MM.1S (cell line): ENCODE results near the gene SLC38A3.

Experiments
- DNase-seq: peaks from one replicate; pipeline ENCODE4 v3.0.0-alpha.2; 2015
- H2AFZ ChIP-seq: fragments of 300-600 bp; sonication (generic); 2 replicates; pipeline ENCODE4 v1.6.0; 2016; ENCODE audit warnings: antibody characterized with exemption, low read length
- H3F3A ChIP-seq: fragments of 300-600 bp; sonication (generic); 2 replicates; pipeline ENCODE4 v1.6.1; 2016; ENCODE audit warnings: mild to moderate bottlenecking, antibody characterized with exemption, low read length, moderate library complexity, mixed read lengths; ENCODE audit not compliant: insufficient read depth
- H3K27ac ChIP-seq: fragments of 300-600 bp; sonication (generic); 2 replicates; pipeline ENCODE4 v1.5.1; 2016; ENCODE audit warnings: mild to moderate bottlenecking, low read length
- H3K27me3 ChIP-seq: fragments of 300-600 bp; sonication (generic); replicated peaks from 2 replicates; pipeline ENCODE4 v1.6.0; 2016; ENCODE audit warnings: low read length; ENCODE audit not compliant: insufficient read depth
- H3K36me3 ChIP-seq: fragments of 300-600 bp; sonication (generic); replicated peaks from 2 replicates; pipeline ENCODE4 v1.6.1; 2016; ENCODE audit warnings: mild to moderate bottlenecking, low read length, mixed read lengths; ENCODE audit not compliant: insufficient read depth
- H3K4me1 ChIP-seq: fragments of 300-600 bp; sonication (generic); 2 replicates; pipeline ENCODE4 v1.6.1; 2016; ENCODE audit warnings: low read length, mixed read lengths
- H3K4me2 ChIP-seq: fragments of 300-600 bp; sonication (generic); 2 replicates; pipeline ENCODE4 v1.6.0; 2016; ENCODE audit warnings: low read depth, low read length
- H3K4me3 ChIP-seq: fragments of 300-600 bp; sonication (generic); 2 replicates; pipeline ENCODE4 v1.5.1; 2016; ENCODE audit warnings: low read length, mixed read lengths
- H3K79me2 ChIP-seq: fragments of 300-600 bp; sonication (generic); 2 replicates; pipeline ENCODE4 v1.6.1; 2016; ENCODE audit warnings: mixed run types, low read length, mixed read lengths
- H3K9ac ChIP-seq: fragments of 300-600 bp; sonication (generic); 2 replicates; pipeline ENCODE4 v1.6.1; 2016; ENCODE audit warnings: low read length, mixed read lengths
- H3K9me2 ChIP-seq: fragments of 300-600 bp; sonication (generic); replicated peaks from 2 replicates; pipeline ENCODE4 v1.6.1; 2016; ENCODE audit warnings: mild to moderate bottlenecking, low read length, mixed read lengths; ENCODE audit not compliant: insufficient read depth
- H3K9me3 ChIP-seq: fragments of 300-600 bp; sonication (generic); replicated peaks from 2 replicates; pipeline ENCODE4 v1.6.1; 2016; ENCODE audit warnings: mild to moderate bottlenecking, low read length, mixed read lengths; ENCODE audit not compliant: insufficient read depth
- H4K20me1 ChIP-seq: fragments of 300-600 bp; sonication (generic); 2 replicates; pipeline ENCODE4 v1.6.1; 2016; ENCODE audit warnings: mild to moderate bottlenecking, low read length, moderate library complexity, mixed read lengths; ENCODE audit not compliant: insufficient read depth
- CTCF ChIP-seq: fragments of 300-600 bp; sonication (generic); IDR thresholded peaks from 2 replicates; pipeline ENCODE4 v1.5.1; 2016; ENCODE audit warnings: antibody characterized with exemption, low read length, mixed read lengths
- EZH2 ChIP-seq: fragments of 300-600 bp; sonication (generic); optimal IDR thresholded peaks from 2 replicates; pipeline ENCODE3; 2017; ENCODE audit warnings: low read depth, mild to moderate bottlenecking, antibody characterized with exemption, low read length, mixed read lengths
- EZH2phosphoT487 ChIP-seq: fragments of 300-600 bp; sonication (generic); IDR thresholded peaks from 2 replicates; pipeline ENCODE4 v1.6.1; 2018; ENCODE audit warnings: antibody characterized with exemption, low read length

The SLC38A3 gene

GRCh38 chr3:50160561-50160983 lies 44.5 kb upstream of the SLC38A3 start:
- no peak for TF ChIP-seq EZH2
- no peak for TF ChIP-seq EZH2phosphoT487
- Histone ChIP-seq H4K20me1 (no peaks in the 10 kb centered on the region), H3K79me2 (no peaks in the 10 kb centered on the region), H3K9me3 (no peaks in the 10 kb centered on the region), H3K27ac (no peak overlapping the region), H3K27me3 (peaks cover 99% of the 10 kb centered on the region), H3K36me3 (no peaks in the 10 kb centered on the region), H3F3A (no peaks in the 10 kb centered on the region), H3K9ac (no peak overlapping the region), H3K4me3 (no peak overlapping the region), H3K4me1 (no peaks in the 10 kb centered on the region), H3K4me2 (no peak overlapping the region), H3K9me2 (no peaks in the 10 kb centered on the region), H2AFZ (no peak overlapping the region)
- no peak for DNase-seq

DNA sequence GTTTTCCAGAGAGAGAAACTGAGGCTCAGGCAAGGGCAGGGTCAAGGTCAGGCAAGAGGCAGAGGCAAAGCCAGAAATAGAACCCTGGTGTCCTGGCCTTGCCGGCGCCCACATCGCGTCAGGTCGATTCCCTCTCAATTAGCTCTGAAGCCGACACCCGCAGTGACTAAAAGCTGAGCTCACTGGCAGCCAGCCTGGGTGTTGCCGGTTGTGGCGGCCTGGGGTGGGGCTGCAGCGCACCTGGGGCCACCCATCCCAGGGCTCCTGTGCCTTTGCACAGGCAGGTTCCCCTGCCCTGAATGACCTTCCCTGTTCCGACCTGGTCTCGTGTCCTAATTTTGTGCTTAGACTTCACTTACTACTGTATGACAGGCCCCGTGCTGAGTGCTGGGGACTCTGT lies 43.8 kb upstream of the SLC38A3 start:
- no peak for DNase-seq
- Histone ChIP-seq H3K9ac (no peak overlapping the region), H3K9me2 (no peaks in the 10 kb centered on the region), H3K4me3 (no peak overlapping the region), H3K4me2 (no peak overlapping the region), H3K4me1 (no peaks in the 10 kb centered on the region), H4K20me1 (no peaks in the 10 kb centered on the region), H3F3A (no peaks in the 10 kb centered on the region), H3K9me3 (no peaks in the 10 kb centered on the region), H2AFZ (no peak overlapping the region), H3K79me2 (no peaks in the 10 kb centered on the region), H3K27ac (no peak overlapping the region), H3K36me3 (no peaks in the 10 kb centered on the region), H3K27me3 (peaks cover 92% of the 10 kb centered on the region)
- TF ChIP-seq CTCF = no peak
- no peak for TF ChIP-seq EZH2phosphoT487
- TF ChIP-seq EZH2 = no peak

GRCh38 chr3:50162034-50162883 lies 42.8 kb upstream of the SLC38A3 start:
- Histone ChIP-seq H3K27ac (no peak overlapping the region), H3F3A (no peaks in the 10 kb centered on the region), H2AFZ (no peak overlapping the region), H3K9me3 (no peaks in the 10 kb centered on the region), H3K4me2 (no peak overlapping the region), H4K20me1 (no peaks in the 10 kb centered on the region), H3K79me2 (no peaks in the 10 kb centered on the region), H3K4me1 (no peaks in the 10 kb centered on the region), H3K9me2 (no peaks in the 10 kb centered on the region), H3K36me3 (no peaks in the 10 kb centered on the region), H3K4me3 (no peak overlapping the region), H3K27me3 (peaks cover 83% of the 10 kb centered on the region), H3K9ac (no peak overlapping the region)
- no peak for DNase-seq
- TF ChIP-seq CTCF (no peak), EZH2phosphoT487 (no peak), EZH2 (no peak)
